Brain pericyte (primary cell): ENCODE measurements around the gene PAOX.
"Not testable (repeated sequence)": the region's sequence is repeated elsewhere in the genome, so short reads cannot be mapped to it uniquely, and the experiment has no call there.

ENCODE experiments used
- DNase-seq: peaks from one replicate; pipeline ENCODE4 v3.0.0-alpha.2; 2012; ENCODE audit warnings: low read depth, low spot score

PAOX gene

GRCh38 chr10:133405844-133406527 lies 26.9 kb downstream of the PAOX start:
- DNase-seq, result no peak

GRCh38 chr10:133411523-133412380 lies 32.7 kb downstream of the PAOX start:
- DNase-seq, result no peak

GRCh38 chr10:133412381-133412711 lies 33.3 kb downstream of the PAOX start:
- no peak for DNase-seq

GRCh38 chr10:133414401-133414800 lies 35.3 kb downstream of the PAOX start:
- not testable (repeated sequence) for DNase-seq

GRCh38 chr10:133415752-133416151 lies 36.7 kb downstream of the PAOX start:
- no peak for DNase-seq

GRCh38 chr10:133418289-133418993 lies 39.4 kb downstream of the PAOX start:
- no peak for DNase-seq

- DNase-seq, result no peak
These were observed 40.3 kb downstream of the PAOX start for GRCh38 chr10:133419211-133419950.

- no peak for DNase-seq
These were observed 41.0 kb downstream of the PAOX start for GRCh38 chr10:133420028-133420427.

- no peak for DNase-seq
These were observed 41.5 kb downstream of the PAOX start for GRCh38 chr10:133420579-133420978.

GRCh38 chr10:133421336-133422222 lies 42.5 kb downstream of the PAOX start:
- DNase-seq, result no peak

GRCh38 chr10:133422223-133422806 lies 43.3 kb downstream of the PAOX start:
- no peak for DNase-seq

GRCh38 chr10:133422807-133423771 lies 44.0 kb downstream of the PAOX start:
- DNase-seq, result no peak

- DNase-seq, result not testable (repeated sequence)
These were observed 45.0 kb downstream of the PAOX start for GRCh38 chr10:133424102-133424501.

GRCh38 chr10:133424601-133425000 lies 45.5 kb downstream of the PAOX start, which contains the start of gene SPRN:
Gene SPRN (minus strand): TSS chr10:133424625. CDS start chr10:133423681, 944 bp downstream.
- not testable (repeated sequence) for DNase-seq

- DNase-seq, result not testable (repeated sequence)
These were observed 50.5 kb downstream of the PAOX start for GRCh38 chr10:133429571-133429970.

GRCh38 chr10:133431888-133432613 lies 53.0 kb downstream of the PAOX start:
- not testable (repeated sequence) for DNase-seq

- DNase-seq, result not testable (repeated sequence)
These were observed 53.7 kb downstream of the PAOX start for GRCh38 chr10:133432789-133433188.

GRCh38 chr10:133438711-133439273 lies 59.7 kb downstream of the PAOX start:
- no peak for DNase-seq
